AG04449 (cell line): ENCODE data around the gene OR10A5.
"Not testable (repeated sequence)": the region's sequence is repeated elsewhere in the genome, so short reads cannot be mapped to it uniquely, and the experiment has no call there.

Experiments
- CTCF ChIA-PET: fragments of 350-600 bp; formaldehyde crosslinking; extraction: SDS; loops from one replicate; lab custom pipeline; 2021; ENCODE audit warnings: antibody characterized with exemption; lab: Yijun Ruan, JAX
- POLR2A ChIA-PET: fragments of 400-600, 350-600 bp; formaldehyde crosslinking; extraction: SDS; loops from one replicate; lab custom pipeline; 2020; ENCODE audit warnings: antibody characterized with exemption, inconsistent platforms; lab: Yijun Ruan, JAX
- DNase-seq: peaks from one replicate; pipeline ENCODE4 v3.0.0-alpha.2; 2010; ENCODE audit warnings: low read depth, low spot score
- H3K4me3 ChIP-seq: 2 replicates; pipeline ENCODE4 v1.5.1; 2011; ENCODE audit warnings: low read depth, mild to moderate bottlenecking, control low read depth, low read length
- TF ChIP-seq, protein P1 (sequence below): IDR thresholded peaks from one replicate; pipeline ENCODE4 v1.5.1; 2011; ENCODE audit warnings: mild to moderate bottlenecking, moderate library complexity, low read length, control low read depth, inconsistent platforms; ENCODE audit not compliant: insufficient read depth; ENCODE audit errors: missing control alignments

OR10A5 gene

GRCh38 chr11:6845383-6845782 is at the start of gene OR10A5:
OR10A5 (plus strand) TSS chr11:6845683; CDS start chr11:6845683, 0 bp downstream.
- CTCF ChIA-PET = no interaction called here
- TF ChIP-seq, protein P1, sequence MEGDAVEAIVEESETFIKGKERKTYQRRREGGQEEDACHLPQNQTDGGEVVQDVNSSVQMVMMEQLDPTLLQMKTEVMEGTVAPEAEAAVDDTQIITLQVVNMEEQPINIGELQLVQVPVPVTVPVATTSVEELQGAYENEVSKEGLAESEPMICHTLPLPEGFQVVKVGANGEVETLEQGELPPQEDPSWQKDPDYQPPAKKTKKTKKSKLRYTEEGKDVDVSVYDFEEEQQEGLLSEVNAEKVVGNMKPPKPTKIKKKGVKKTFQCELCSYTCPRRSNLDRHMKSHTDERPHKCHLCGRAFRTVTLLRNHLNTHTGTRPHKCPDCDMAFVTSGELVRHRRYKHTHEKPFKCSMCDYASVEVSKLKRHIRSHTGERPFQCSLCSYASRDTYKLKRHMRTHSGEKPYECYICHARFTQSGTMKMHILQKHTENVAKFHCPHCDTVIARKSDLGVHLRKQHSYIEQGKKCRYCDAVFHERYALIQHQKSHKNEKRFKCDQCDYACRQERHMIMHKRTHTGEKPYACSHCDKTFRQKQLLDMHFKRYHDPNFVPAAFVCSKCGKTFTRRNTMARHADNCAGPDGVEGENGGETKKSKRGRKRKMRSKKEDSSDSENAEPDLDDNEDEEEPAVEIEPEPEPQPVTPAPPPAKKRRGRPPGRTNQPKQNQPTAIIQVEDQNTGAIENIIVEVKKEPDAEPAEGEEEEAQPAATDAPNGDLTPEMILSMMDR = no peak
- H3K4me3 ChIP-seq = no peak within 1 kb of the TSS
- POLR2A ChIA-PET = no interaction called here
- DNase-seq = no peak

- TF ChIP-seq, protein P1 = no peak
- DNase-seq = no peak
- CTCF ChIA-PET = interaction anchor here (2.5 kb wide), 1 partner anchor 13 kb away, joined by 11 read pairs; no protein-coding TSS in a partner anchor
- POLR2A ChIA-PET = no interaction called here
- no peak within 1 kb of the TSS for H3K4me3 ChIP-seq
Measured at GRCh38 chr11:6799402-6799801, 46.1 kb upstream of the OR10A5 start, which contains the start of gene OR6A2. OR6A2 (minus strand) TSS chr11:6799689; CDS start chr11:6795708, 3,981 bp downstream.

- DNase-seq, H3K4me3 ChIP-seq, POLR2A ChIA-PET: not testable (repeated sequence)
- CTCF ChIA-PET = interaction anchor here (2.5 kb wide), 1 partner anchor 11 kb away, joined by 11 read pairs; no protein-coding TSS in a partner anchor
Measured at GRCh38 chr11:6801075-6801474, 44.4 kb upstream of the OR10A5 start.

- ChIA-PET CTCF (interaction anchor here (0.5 to 3.1 kb wide), 34 partner anchors 8 to 882 kb away, joined by 3 to 21 read pairs (median 4); partner anchors contain the start of genes NLRP14, OR6A2, ZNF214 and ZNF215), POLR2A (no interaction called here)
- DNase-seq = no peak
- TF ChIP-seq, protein P1 = peak; percentile 78
- H3K4me3 ChIP-seq = no peak overlapping the region
Measured at GRCh38 chr11:6812390-6813005, 33.0 kb upstream of the OR10A5 start.

- TF ChIP-seq, protein P1 = no peak
- ChIA-PET CTCF (interaction anchor here (1.0 to 1.8 kb wide), 3 partner anchors 10 to 465 kb away, joined by 3 to 11 read pairs (median 3); no protein-coding TSS in a partner anchor), POLR2A (no interaction called here)
- no peak overlapping the region for H3K4me3 ChIP-seq
- no peak for DNase-seq
Measured at GRCh38 chr11:6813656-6814055, 31.8 kb upstream of the OR10A5 start.

DNA sequence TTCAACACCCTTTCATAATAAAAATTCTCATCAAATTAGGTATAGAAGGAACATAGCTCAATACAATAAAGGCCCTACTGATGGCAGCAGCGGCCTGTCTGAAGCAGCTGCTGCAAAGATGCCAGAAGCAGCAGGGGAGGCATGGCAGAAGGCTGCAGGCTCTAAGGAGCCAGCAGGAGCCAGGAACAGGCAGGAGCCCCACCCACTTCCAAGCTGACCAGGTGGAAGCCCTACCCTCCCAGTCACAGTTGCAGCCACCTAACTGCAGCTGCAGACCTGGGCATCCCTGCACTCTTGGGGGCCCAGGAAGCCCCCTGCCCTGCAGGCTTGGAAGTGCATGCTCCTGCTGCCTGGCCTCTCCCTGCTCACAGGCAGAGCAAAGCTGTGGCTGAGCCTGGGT is 27.8 kb upstream of the OR10A5 start:
- H3K4me3 ChIP-seq = no peak overlapping the region
- ChIA-PET CTCF (no interaction called here), POLR2A (no interaction called here)
- TF ChIP-seq, protein P1 = no peak
- no peak for DNase-seq

DNA sequence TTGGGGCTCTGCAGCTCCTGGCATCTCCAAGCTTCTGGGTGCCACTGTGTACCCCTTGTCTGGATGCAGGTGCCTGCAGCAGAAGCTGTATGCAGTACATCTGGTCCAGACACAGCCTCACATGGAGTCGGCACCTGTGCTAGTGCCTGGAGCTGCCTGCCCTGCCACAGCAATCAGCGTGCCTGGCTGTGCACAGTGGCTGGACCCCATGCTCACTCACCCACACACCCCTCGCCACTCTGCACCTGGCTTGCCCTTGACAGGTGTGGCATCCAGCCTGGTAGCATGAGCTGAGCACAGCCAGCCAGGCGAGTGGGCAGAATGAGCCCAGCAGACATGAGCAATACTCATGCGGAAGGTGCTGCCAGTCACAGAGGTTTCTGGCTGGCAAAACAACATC is 26.5 kb upstream of the OR10A5 start:
- POLR2A ChIA-PET = no interaction called here
- TF ChIP-seq, protein P1 = no peak
- CTCF ChIA-PET = no interaction called here
- DNase-seq = no peak
- no peak overlapping the region for H3K4me3 ChIP-seq
